NOMO-1 treated with dmso at 0.1 percent for 144 hours (cell line): ENCODE measurements around the gene MTA2.
"Not testable (repeated sequence)": the region's sequence is repeated elsewhere in the genome, so short reads cannot be mapped to it uniquely, and the experiment has no call there.

Source experiments
- DNase-seq: peaks from one replicate; lab custom pipeline; 2025; ENCODE audit not compliant: unreplicated experiment; lab: John Stamatoyannopoulos, UW

MTA2 gene

GRCh38 chr11:62592989-62593421, 8.7 kb downstream of the MTA2 start:
- DNase-seq = no peak

DNA sequence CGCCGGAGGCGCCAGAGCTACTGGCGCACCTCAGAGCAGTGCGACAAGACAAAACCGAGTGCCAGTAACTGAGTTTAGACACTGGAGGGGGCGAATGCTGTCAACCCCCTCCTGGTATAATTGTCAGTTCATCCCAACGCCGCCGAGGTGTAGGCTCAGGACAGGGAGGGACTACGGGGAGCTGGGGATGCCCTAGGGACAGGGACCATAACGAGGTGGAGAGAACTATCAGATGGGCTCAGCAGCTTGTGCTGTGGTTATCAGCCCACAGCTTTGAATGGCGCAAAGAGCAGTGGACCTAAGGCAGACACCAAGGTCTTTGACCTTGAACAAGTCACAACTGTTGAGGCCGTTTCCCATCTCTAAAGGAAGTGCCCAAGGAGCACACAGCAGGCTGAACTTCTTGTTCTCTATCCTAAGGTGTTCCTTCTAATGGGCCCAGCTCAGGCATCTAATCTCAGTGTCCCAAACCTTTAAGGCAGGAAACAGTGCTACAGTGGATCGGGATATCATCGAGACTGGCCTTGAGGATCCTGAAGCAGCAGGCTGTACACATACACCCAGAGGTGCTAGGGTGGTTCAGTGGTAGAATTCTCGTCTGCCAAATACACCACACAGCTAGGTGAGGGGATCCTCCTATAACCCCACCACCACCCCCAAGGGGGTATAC, 9.4 kb downstream of the MTA2 start:
- no peak for DNase-seq

DNA sequence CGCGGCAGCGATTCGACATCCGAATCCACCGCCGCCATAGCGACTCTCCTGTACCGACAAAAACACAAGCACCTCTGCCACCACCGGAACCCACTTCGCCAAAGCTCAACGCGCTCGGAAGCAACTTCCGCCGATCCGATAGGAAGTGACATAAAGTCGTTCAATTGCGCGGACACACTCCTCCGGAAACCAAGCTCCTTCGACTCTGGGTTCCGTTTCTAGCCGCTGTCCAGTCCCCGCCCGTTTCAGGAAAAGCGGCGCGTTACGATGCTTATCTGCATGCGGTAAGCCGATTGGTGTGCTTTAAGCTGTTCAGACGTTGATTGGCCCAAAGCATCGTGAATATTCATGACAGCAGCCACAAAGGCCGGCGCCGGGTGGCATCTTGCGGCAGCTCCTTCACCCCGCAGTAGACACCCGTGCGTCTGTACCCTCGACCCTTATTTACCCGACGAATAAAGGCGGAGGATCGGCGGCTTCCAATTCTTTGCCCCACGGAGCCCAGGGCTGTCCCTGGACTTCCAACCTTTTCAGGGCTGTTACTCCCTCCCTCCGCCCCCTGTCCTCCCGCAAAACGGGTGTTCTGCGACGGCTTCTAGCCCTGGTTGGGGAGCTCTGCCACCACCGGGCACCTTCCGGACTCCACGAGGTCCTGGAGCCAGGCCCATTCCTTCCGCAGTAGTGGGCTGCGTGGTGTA, 10.1 kb downstream of the MTA2 start, which contains the start of gene TUT1:
Gene TUT1 (minus strand): TSS at position 76 of the 698 bp plus-strand sequence. CDS start 38 bp downstream, at position 38.
- peak; percentile 99 for DNase-seq

DNA sequence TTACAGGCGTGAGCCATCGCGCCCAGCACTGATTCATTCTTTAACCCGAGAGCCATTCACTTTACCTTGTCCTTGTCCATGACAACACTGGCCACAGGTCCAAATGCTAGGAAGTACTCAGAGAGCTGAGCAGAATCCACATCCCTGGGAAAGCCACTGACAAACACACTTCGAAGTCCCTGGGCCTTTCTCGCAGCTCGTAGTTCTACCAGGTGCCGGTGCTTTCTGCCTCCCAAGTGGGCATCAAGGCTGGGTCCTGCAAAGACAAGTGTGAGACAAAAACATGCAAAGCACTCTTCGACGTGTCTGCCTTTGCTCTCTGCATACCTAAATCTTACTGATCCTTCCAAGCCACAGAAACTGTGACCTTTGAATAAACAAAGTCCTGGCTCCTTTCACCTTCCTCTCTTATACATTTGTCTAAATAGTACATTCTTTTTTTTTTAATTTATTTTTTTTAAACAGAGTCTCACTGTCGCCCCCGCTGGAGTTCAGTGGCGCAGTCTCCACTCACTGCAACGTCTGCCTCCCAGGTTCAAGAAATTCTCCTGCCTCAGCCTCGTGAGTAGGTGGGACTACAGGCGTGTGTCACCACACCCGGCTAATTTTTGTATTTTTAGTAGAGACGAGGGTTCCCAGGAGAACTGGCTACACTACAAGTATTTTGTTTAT, 12.6 kb downstream of the MTA2 start:
- DNase-seq = no peak

GRCh38 chr11:62585356-62585755, 16.3 kb downstream of the MTA2 start:
- not testable (repeated sequence) for DNase-seq

DNA sequence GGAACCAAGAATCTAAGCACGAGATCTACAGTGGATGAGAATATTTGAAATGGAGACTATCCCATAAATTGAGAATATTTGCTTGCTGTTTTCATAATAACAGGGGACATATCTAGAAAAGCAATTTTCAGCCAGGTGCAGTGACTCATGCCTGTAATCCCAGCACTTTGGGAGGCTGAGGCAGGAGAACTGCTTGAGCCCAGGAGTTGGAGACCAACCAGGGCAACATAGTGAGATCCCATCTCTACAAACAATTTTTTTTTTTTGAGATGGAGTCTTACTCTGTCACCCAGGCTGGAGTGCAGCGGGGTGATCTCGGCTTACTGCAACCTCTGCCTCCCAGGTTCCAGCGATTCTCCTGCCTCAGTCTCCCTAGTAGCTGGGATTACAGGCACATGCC, 19.9 kb downstream of the MTA2 start:
- DNase-seq = not testable (repeated sequence)

- no peak for DNase-seq
Observed at GRCh38 chr11:62580959-62581715, 20.5 kb downstream of the MTA2 start.

DNA sequence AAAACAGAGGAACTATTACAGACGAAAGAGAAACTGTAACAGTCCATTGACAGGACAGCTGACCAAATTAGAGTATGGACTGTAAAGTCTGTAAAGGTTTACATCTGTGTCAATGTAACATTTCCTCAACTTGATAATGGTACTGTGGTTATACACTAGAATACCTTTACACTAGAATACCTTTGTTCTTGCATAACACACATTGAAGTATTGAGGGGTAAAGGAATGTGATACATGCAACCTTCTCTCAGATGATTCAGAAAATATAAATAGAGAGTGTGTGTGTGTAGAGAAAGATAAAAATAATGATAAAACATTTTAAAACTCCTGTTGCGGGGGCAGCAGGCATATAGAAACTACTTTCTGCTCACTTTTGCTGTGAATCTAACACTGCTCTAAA, 22.4 kb downstream of the MTA2 start:
- DNase-seq = no peak

DNA sequence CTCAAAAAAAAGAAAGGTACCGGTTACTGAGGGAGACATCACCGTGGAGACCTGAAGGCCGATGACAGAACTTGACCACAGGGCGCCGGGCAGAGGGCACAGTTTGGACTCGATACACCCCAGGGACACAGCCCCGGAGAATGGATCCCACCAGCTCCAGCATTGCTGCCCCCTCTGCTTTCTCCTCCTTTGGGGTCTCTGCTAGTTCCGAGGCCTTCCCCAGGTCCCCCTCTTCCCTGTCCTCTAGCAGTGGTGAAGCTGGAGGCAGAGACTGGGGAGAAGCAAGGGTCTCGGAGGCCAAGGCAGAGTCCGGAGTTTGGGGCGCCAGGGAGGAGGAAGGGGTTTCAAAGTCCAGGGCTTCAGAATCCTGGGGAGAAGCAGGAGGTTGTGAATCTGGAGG, 23.1 kb downstream of the MTA2 start:
- no peak for DNase-seq

DNA sequence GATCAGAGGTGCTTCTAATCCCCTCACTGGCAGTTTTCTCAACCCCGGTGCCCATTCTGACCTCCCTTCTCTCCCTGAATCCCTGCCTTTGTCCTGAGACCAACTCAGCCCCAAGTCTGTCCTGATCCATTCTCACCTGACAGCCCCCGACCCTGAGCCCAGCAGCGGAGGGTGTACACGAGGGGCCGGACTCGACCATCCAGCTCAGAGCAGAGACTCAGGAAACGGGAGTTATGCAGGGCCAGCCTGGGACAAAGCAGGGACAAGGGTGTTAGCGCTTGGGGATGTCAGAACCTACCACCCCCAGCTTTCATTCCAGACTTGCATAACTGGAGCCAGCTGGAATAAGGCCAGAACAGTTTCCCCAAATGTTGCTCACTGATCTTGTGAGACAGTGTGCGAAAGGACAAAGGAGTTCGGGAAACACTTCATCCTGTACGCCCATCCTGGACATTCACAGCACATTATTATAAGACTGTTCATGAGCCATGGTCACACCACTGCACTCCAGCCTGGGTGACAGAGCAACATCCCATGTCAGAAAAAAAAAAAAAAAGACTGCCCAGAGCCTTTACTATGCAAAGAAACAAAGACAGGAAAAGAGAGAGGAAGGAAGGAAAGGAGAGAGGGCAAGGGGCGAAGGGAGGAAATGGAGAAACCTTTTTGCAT, 24.5 kb downstream of the MTA2 start:
- DNase-seq = no peak

DNA sequence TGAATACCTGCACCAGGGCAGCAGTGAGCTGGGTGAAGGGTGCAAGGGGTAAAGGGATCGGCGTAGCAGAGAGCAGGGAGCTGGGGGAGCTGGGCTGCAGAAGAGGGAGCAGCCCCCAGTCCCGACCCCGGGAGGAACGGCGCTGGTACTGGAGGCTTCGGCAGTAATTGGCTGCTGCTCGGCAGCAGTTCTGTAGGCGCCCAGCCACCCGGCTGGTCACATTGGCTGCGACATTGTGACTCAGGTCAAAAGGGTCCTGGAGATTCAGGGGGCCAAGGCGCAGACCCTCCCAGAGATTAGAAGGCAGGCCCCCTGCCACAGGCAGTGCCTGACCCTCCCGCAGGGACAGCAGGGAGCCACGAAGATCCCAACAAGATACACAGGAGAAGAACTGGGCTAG, 25.8 kb downstream of the MTA2 start:
- DNase-seq = no peak

GRCh38 chr11:62575156-62575555, 26.5 kb downstream of the MTA2 start:
- DNase-seq = no peak

DNA sequence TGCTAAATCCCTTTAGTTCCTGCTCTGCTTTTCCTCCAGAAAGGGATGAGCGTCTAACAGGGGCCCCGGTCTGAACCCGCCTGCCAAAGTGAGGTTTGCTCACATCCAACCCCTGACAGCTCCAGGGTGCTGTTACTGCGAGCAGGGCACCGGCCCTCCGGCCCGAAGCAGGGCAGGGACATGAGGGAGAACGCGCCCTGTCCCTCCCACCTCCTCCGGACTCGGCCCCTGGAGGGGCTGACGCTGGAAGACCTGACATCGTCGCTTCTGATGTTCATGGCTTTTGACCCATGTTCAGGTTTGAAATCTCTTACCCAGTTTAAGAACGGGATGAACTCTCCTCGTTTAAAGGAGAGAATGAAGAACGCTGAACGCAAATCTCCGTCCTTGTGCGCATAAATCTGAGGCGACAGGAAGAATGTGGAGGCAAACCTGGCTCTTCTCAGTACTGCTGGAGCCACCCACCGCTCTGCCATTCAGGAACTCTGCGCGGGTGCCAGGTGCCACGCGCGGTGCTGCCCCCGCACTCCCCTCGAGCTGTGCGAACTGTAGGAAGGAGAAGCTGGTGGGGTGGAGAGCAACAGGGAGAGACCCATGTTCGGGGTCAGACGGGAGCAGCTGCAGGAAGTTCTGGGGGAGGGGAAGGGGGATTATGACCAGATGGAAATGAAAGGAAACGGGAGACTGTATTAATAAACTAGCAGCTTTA, 27.1 kb downstream of the MTA2 start:
- peak; percentile 38 for DNase-seq

DNA sequence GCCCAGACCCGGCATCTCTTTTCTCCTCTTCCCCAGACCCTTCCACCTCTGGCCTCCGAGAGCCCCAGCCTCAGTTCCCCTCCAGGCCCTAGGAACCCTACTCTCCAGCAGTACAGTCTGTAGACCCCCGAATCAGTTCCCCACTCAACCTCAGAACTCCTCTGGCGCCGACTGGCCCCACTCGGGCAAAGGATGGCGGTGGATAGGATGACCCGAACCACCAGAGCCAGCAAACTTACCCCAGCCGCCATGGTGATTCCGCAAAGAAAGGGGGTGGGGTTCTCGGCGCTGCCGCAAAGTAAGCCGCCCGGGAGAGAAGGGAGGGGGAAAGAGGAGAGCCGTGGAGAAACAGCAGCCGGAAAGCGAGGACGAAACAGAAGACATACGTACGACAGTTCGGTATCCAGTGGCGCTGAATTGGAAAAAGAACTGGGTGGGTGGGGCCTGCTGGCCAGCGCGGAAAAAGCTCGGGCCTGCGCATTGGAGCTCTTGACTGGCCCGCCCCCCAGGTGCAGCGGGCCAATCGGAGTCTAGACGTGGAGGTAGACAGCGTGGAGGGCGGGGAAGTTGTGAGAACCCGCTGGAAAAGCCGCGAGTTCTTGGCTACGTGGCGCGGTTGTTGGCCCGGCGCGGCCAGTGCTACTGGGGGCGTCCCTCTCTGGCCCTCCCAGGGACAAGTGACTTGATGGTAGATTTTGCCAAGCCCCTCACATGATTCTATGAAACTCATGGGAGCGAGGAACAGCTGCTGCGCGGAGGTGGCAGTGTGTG, 27.9 kb downstream of the MTA2 start, which contains the start of gene EEF1G:
Gene EEF1G (minus strand): TSS at position 300 of the 771 bp plus-strand sequence. CDS start 49 bp downstream, at position 251.
- peak; percentile 100 for DNase-seq

DNA sequence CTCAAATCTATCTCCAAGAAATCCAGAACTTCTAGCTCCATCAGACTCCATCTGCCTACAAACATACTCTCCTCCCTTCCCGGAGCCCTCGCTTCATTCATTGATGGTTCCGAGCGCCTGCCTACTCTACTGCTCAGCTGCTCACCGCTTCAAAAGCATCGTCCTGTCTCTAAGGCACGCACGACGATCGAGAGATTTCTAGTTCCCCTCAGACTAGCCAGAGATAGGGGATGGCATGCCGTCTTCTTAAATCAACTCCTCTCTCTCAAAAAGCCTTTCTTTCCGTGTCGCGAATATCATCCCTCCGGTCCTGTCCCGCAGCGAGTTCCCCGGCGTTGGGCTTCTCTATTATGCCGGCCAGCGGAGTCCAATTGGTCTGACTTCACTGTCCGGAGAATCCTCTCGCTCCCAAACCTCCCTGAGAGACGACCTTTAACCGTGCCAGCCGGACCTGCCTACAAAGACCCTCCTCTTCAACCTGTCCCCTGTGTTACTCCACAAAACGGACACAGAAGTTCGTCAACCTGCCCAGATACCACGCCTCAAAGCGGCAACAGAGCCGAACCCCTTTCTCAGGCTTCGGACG, 28.6 kb downstream of the MTA2 start:
- peak; percentile 20 for DNase-seq

DNA sequence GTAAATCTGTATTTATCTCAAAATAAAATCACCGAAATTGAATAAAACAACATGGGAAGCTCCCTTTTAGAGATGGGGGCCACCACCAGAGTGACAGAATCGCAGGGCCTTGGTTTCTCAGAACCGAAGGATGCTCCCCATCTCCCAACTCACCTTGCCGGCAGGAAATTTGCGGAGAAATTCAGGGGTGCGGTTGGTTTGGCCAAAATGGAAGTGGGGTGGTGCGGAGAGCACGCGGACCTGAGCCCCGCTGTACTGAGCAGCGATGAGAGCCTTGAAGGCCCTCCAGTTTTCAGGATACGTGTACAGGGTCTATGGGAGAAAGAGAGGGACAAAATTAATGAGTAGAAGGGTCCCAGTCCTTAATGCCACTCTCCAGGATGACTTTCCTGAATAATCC, 29.2 kb downstream of the MTA2 start:
- no peak for DNase-seq

GRCh38 chr11:62571493-62571892, 30.2 kb downstream of the MTA2 start:
- DNase-seq = not testable (repeated sequence)

GRCh38 chr11:62570903-62571302, 30.8 kb downstream of the MTA2 start:
- DNase-seq = not testable (repeated sequence)

DNA sequence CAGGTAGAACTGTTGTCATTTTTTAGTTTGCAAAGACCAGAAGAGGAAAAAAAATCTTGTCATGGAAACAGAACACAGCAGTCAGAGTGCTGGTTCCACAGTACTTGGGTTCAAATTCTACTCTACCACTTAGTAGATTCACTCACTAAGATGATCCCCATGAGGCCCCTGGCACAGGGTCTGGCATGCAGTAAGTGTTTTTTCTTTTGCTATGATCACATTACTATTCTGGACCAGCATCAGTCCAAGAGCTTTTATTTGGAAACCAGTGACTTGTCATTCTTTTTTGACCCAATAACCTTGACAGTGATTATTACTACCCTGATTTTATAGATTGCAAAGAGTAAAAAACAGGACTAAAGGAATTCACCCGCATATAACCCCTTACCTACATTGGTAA, 32.1 kb downstream of the MTA2 start:
- no peak for DNase-seq
